CD14-positive monocyte (primary cell): ENCODE results near the gene CHL1. TPM values are rescaled to one million over a fixed set of nuclear protein-coding genes. Genes with fewer than 3 reads are reported as not detected.

ENCODE experiments used
- DNase-seq, 3 donors: peaks; one replicate each; pipeline ENCODE4 v3.0.0-alpha.2; 2011 to 2022
- H2AFZ ChIP-seq: 2 replicates; pipeline ENCODE4 v1.6.0; 2012; ENCODE audit warnings: mild to moderate bottlenecking, low read depth, low read length, inconsistent platforms; ENCODE audit not compliant: insufficient read depth, poor library complexity, severe bottlenecking
- H3K27ac ChIP-seq, 2 donors: 1 replicate in 1 of 2; 2 replicates in 1 of 2; pipeline ENCODE4 v1.5.1; 2012 to 2013; ENCODE audit warnings: low read length in 2 of 2, control low read depth in 1 of 2, inconsistent platforms in 1 of 2, low read depth in 1 of 2, mild to moderate bottlenecking in 1 of 2
- H3K27me3 ChIP-seq, 2 donors: one replicate each; pipeline versions ENCODE4 v1.6.0 to v1.6.1; 2011 to 2013; ENCODE audit warnings: low read length in 2 of 2; ENCODE audit not compliant: control insufficient read depth in 2 of 2, insufficient read depth in 2 of 2
- H3K36me3 ChIP-seq, 2 donors: replicated peaks in 1 of 2; 1 replicate in 1 of 2; 2 replicates in 1 of 2; pipeline versions ENCODE4 v1.5.1 to v1.6.1; 2012 to 2013; ENCODE audit warnings: low read length in 2 of 2, control low read depth in 1 of 2, inconsistent platforms in 1 of 2, mild to moderate bottlenecking in 1 of 2; ENCODE audit not compliant: insufficient read depth in 2 of 2, control insufficient read depth in 1 of 2
- H3K4me1 ChIP-seq, 2 donors: 1 replicate in 1 of 2; 2 replicates in 1 of 2; pipeline versions ENCODE4 v1.5.1 to v1.6.1; 2012 to 2013; ENCODE audit warnings: low read length in 2 of 2, control low read depth in 1 of 2, inconsistent platforms in 1 of 2, mild to moderate bottlenecking in 1 of 2, moderate library complexity in 1 of 2; ENCODE audit not compliant: insufficient read depth in 2 of 2, control insufficient read depth in 1 of 2
- H3K4me2 ChIP-seq: replicated peaks from 2 replicates; pipeline ENCODE3; 2012; ENCODE audit warnings: low read length, moderate library complexity, mild to moderate bottlenecking; ENCODE audit not compliant: poor library complexity, severe bottlenecking; ENCODE audit errors: extremely low read depth
- H3K4me3 ChIP-seq, 3 experiments: fragments of 200-600 bp in 1 of 3; sonication (generic) in 1 of 3; replicated peaks in 1 of 3; 1 replicate in 2 of 3; 2 replicates in 1 of 3; pipeline ENCODE4 v1.5.1; 2011 to 2013; ENCODE audit warnings: low read length in 3 of 3, mild to moderate bottlenecking in 3 of 3, control low read depth in 2 of 3, low read depth in 2 of 3, inconsistent platforms in 1 of 3, moderate library complexity in 1 of 3
- H3K79me2 ChIP-seq: 2 replicates; pipeline ENCODE4 v1.6.0; 2012; ENCODE audit warnings: mild to moderate bottlenecking, control low read depth, inconsistent platforms, low read length, moderate library complexity; ENCODE audit not compliant: insufficient read depth
- H3K9ac ChIP-seq: 2 replicates; pipeline ENCODE4 v1.6.0; 2017; ENCODE audit warnings: low read length, mild to moderate bottlenecking; ENCODE audit not compliant: insufficient read depth, poor library complexity, severe bottlenecking
- H3K9me3 ChIP-seq, 2 donors: replicated peaks in 1 of 2; 1 replicate in 1 of 2; 2 replicates in 1 of 2; pipeline versions ENCODE4 v1.5.1 to v1.6.1; 2012 to 2013; ENCODE audit warnings: low read length in 2 of 2, control low read depth in 1 of 2; ENCODE audit not compliant: control insufficient read depth in 1 of 2, insufficient read depth in 1 of 2
- H4K20me1 ChIP-seq: 2 replicates; pipeline ENCODE4 v1.6.0; 2012; ENCODE audit warnings: mild to moderate bottlenecking, low read length, control low read depth, moderate library complexity; ENCODE audit not compliant: insufficient read depth
- H3K27ac Mint-ChIP-seq, 7 donors: one replicate each; pipeline ENCODE4 v1.8.0; 2020; ENCODE audit warnings: mild to moderate bottlenecking in 7 of 7, mixed read lengths in 7 of 7, moderate library complexity in 6 of 7, inconsistent platforms in 2 of 7
- H3K27me3 Mint-ChIP-seq, 3 donors: one replicate each; pipeline ENCODE4 v1.8.0; 2021 to 2022; ENCODE audit warnings: low read depth in 3 of 3, mild to moderate bottlenecking in 3 of 3, mixed read lengths in 3 of 3, moderate library complexity in 3 of 3, inconsistent platforms in 1 of 3
- H3K36me3 Mint-ChIP-seq, 2 donors: one replicate each; pipeline ENCODE4 v1.8.0; 2020; ENCODE audit warnings: mixed read lengths in 2 of 2, inconsistent platforms in 1 of 2, mild to moderate bottlenecking in 1 of 2
- H3K4me1 Mint-ChIP-seq: one replicate; pipeline ENCODE4 v1.8.0; 2020; ENCODE audit warnings: mild to moderate bottlenecking, mixed read lengths
- H3K4me3 Mint-ChIP-seq, 2 donors: one replicate each; pipeline ENCODE4 v1.8.0; 2020; ENCODE audit warnings: mild to moderate bottlenecking in 2 of 2, mixed read lengths in 2 of 2, moderate library complexity in 1 of 2
- H3K9me3 Mint-ChIP-seq, 7 donors: one replicate each; pipeline ENCODE4 v1.8.0; 2020 to 2022; ENCODE audit warnings: mixed read lengths in 7 of 7, mild to moderate bottlenecking in 6 of 7, moderate library complexity in 6 of 7, inconsistent platforms in 2 of 7
- WGBS: methylation state at CpG from one replicate; pipeline ENCODE4 v1.1.5; 2013; ENCODE audit warnings: missing lambda C conversion rate; ENCODE audit not compliant: insufficient coverage; 5-methylcytosine and 5-hydroxymethylcytosine counted together
- intact Hi-C, 2 donors: fragments of 100-400 bp; cut with micrococcal nuclease; formaldehyde crosslinking; loops; one replicate each; pipeline versions ENCODE4 v1.15.0 to v1.15.1; 2023
- polyA plus RNA-seq, 3 donors: library from polyadenylated mRNA; depleted of rRNA in 1 of 3; unstranded in 2 of 3; stranded (reverse) in 1 of 3; fragments of 300-500 nt in 2 of 3; fragments of >200 nt in 1 of 3; fragmentation: Illumina TruSeq in 2 of 3; gene quantifications; 1 replicate in 2 of 3; 2 replicates in 1 of 3; pipeline ENCODE4 v1.2.3, GENCODE V29; 2012 to 2021
- TF ChIP-seq, protein P1 (sequence below): fragments of 200-600 bp; IDR thresholded peaks from one replicate; pipeline ENCODE4 v1.8.0; 2022; ENCODE audit warnings: antibody characterized with exemption, mild to moderate bottlenecking

CHL1 gene
- polyA plus RNA-seq, 3 donors, result not detected

DNA sequence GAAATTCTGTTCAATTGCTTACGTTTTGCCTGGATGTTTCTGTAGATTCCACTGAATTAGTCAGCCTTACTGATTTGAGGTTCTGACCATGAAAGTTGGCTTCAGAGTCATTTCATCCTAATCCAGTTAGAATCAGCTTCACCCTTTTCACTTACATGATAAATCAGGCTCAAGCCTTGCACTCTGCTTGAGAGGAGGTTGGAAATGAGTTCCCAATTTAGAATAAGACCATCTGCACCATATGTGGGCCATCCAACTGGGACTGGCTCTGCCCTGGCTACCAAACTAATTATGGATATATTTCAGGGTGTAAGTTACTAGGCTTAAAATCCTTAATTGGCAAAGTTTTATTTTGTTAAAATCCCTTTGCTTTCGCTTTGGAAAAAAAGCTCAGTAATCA lies 255.7 kb downstream of the CHL1 start:
- no peak overlapping the region for H3K4me3 ChIP-seq
- H3K9me3 ChIP-seq, result no peaks in the 10 kb centered on the region
- H3K4me2 ChIP-seq, result no peak overlapping the region
- H4K20me1 ChIP-seq, result no peaks in the 10 kb centered on the region
- Mint-ChIP-seq H3K27me3 (no peaks in the 10 kb centered on the region), H3K4me1 (no peaks in the 10 kb centered on the region), H3K27ac (no peak overlapping the region), H3K36me3 (no peaks in the 10 kb centered on the region), H3K4me3 (no peak overlapping the region), H3K9me3 (peaks cover 0 to 6% (median 2%) of the 10 kb centered on the region in 7 donors)
- no peak overlapping the region for H2AFZ ChIP-seq
- DNase-seq, result no peak
- H3K4me1 ChIP-seq, result no peaks in the 10 kb centered on the region
- no peak overlapping the region for H3K9ac ChIP-seq
- H3K79me2 ChIP-seq, result no peaks in the 10 kb centered on the region
- intact Hi-C loops, result no loop called here
- no peaks in the 10 kb centered on the region for H3K27me3 ChIP-seq
- H3K36me3 ChIP-seq, result no peaks in the 10 kb centered on the region
- no CpG with 5 or more reads among the region's 2 CpGs for WGBS
- TF ChIP-seq, protein P1, sequence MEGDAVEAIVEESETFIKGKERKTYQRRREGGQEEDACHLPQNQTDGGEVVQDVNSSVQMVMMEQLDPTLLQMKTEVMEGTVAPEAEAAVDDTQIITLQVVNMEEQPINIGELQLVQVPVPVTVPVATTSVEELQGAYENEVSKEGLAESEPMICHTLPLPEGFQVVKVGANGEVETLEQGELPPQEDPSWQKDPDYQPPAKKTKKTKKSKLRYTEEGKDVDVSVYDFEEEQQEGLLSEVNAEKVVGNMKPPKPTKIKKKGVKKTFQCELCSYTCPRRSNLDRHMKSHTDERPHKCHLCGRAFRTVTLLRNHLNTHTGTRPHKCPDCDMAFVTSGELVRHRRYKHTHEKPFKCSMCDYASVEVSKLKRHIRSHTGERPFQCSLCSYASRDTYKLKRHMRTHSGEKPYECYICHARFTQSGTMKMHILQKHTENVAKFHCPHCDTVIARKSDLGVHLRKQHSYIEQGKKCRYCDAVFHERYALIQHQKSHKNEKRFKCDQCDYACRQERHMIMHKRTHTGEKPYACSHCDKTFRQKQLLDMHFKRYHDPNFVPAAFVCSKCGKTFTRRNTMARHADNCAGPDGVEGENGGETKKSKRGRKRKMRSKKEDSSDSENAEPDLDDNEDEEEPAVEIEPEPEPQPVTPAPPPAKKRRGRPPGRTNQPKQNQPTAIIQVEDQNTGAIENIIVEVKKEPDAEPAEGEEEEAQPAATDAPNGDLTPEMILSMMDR, result no peak
- H3K27ac ChIP-seq, result no peak overlapping the region

DNA sequence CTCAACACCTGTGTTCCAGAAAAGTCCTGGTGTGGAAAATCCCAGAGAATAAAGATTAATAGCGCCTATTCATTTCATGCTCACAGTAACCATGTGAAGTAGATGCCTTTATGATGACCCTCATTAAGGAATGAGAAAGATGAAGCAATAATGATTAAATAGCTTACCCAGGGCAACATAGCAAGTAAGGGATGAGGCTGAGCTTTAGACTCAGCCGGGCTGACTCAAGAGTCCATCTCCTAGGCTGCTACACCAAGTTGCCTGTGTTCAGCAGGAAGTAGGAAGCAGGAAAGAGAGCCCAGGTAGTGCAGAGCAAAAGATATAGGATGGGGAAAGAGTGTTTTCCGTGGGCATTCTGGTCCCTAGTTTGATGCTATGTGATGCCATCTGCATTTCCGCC lies 256.5 kb downstream of the CHL1 start:
- H3K4me1 ChIP-seq, result no peaks in the 10 kb centered on the region
- H2AFZ ChIP-seq, result no peak overlapping the region
- no peaks in the 10 kb centered on the region for H3K79me2 ChIP-seq
- no peak overlapping the region for H3K9ac ChIP-seq
- intact Hi-C loops, result no loop called here
- Mint-ChIP-seq H3K4me1 (no peaks in the 10 kb centered on the region), H3K9me3 (peaks cover 0 to 7% (median 2%) of the 10 kb centered on the region in 7 donors), H3K4me3 (no peak overlapping the region), H3K36me3 (no peaks in the 10 kb centered on the region), H3K27me3 (no peaks in the 10 kb centered on the region), H3K27ac (no peak overlapping the region)
- no peak for DNase-seq
- H3K36me3 ChIP-seq, result no peaks in the 10 kb centered on the region
- no peak overlapping the region for H3K27ac ChIP-seq
- H4K20me1 ChIP-seq, result no peaks in the 10 kb centered on the region
- H3K9me3 ChIP-seq, result no peaks in the 10 kb centered on the region
- no peak overlapping the region for H3K4me3 ChIP-seq
- no peak overlapping the region for H3K4me2 ChIP-seq
- 92% methylated on average over 4 of the region's 4 CpGs for WGBS
- no peaks in the 10 kb centered on the region for H3K27me3 ChIP-seq
- TF ChIP-seq, protein P1, result no peak
